HG03521 (cell line): ENCODE data around the gene CAV1.

Experiments
- ATAC-seq: cut with Tn5 transposase; IDR thresholded peaks from one replicate; pipeline ENCODE4 v1.9.1; 2021; ENCODE audit warnings: mild to moderate bottlenecking, moderate library complexity; ENCODE audit not compliant: unreplicated experiment

Gene CAV1

GRCh38 chr7:116529250-116529649, 4.4 kb downstream of the CAV1 start:
- no peak for ATAC-seq

GRCh38 chr7:116530107-116530820, 5.4 kb downstream of the CAV1 start:
- no peak for ATAC-seq

GRCh38 chr7:116532102-116532688, 7.4 kb downstream of the CAV1 start:
- no peak for ATAC-seq

GRCh38 chr7:116534790-116535189, 10.0 kb downstream of the CAV1 start:
- ATAC-seq = no peak

GRCh38 chr7:116535416-116535815, 10.6 kb downstream of the CAV1 start:
- no peak for ATAC-seq

GRCh38 chr7:116538138-116538537, 13.3 kb downstream of the CAV1 start:
- no peak for ATAC-seq

GRCh38 chr7:116539879-116540278, 15.0 kb downstream of the CAV1 start:
- no peak for ATAC-seq

- ATAC-seq = no peak
Measured at GRCh38 chr7:116540743-116541142, 15.9 kb downstream of the CAV1 start.

- ATAC-seq = no peak
Measured at GRCh38 chr7:116541951-116542350, 17.1 kb downstream of the CAV1 start.

GRCh38 chr7:116542618-116543017, 17.8 kb downstream of the CAV1 start:
- ATAC-seq = no peak

- no peak for ATAC-seq
Measured at GRCh38 chr7:116543664-116544063, 18.8 kb downstream of the CAV1 start.

GRCh38 chr7:116544487-116544886, 19.7 kb downstream of the CAV1 start:
- ATAC-seq = no peak

GRCh38 chr7:116545411-116545993, 20.7 kb downstream of the CAV1 start:
- no peak for ATAC-seq

- no peak for ATAC-seq
Measured at GRCh38 chr7:116546054-116546453, 21.2 kb downstream of the CAV1 start.

GRCh38 chr7:116546916-116547315, 22.1 kb downstream of the CAV1 start:
- ATAC-seq = no peak

- ATAC-seq = no peak
Measured at GRCh38 chr7:116547347-116547746, 22.5 kb downstream of the CAV1 start.

GRCh38 chr7:116548506-116548905, 23.7 kb downstream of the CAV1 start:
- ATAC-seq = peak; percentile 79

- ATAC-seq = no peak
Measured at GRCh38 chr7:116549370-116549769, 24.5 kb downstream of the CAV1 start.

GRCh38 chr7:116551692-116552091, 26.9 kb downstream of the CAV1 start:
- ATAC-seq = no peak

GRCh38 chr7:116552602-116553001, 27.8 kb downstream of the CAV1 start:
- ATAC-seq = no peak

GRCh38 chr7:116553168-116553964, 28.5 kb downstream of the CAV1 start:
- no peak for ATAC-seq

- no peak for ATAC-seq
Measured at GRCh38 chr7:116554436-116554835, 29.6 kb downstream of the CAV1 start.
